NOMO-1 treated with dmso at 0.1 percent for 144 hours (cell line): ENCODE data around the gene GALNT13.

Source experiments
- DNase-seq: peaks from one replicate; lab custom pipeline; 2025; ENCODE audit not compliant: unreplicated experiment; lab: John Stamatoyannopoulos, UW

The GALNT13 gene

DNA sequence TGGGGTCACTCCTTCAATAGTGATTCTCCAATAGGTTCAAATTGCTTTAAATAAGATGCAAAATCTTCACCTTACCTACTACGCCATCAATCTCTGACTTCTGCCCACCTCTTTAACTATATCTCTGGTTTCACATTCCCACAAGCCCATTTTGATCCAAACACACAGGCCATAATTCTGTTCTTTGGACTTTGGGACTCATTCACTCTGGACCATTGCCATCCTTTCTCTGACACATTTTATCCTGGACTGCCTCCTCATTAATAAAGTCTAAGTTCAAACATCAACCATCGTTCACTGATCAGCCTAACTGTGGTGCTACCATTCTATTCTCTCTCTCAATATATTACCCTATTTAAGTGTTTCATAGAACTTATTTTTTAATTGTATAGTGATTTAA lies 332.2 kb downstream of the GALNT13 start:
- DNase-seq: no peak

DNA sequence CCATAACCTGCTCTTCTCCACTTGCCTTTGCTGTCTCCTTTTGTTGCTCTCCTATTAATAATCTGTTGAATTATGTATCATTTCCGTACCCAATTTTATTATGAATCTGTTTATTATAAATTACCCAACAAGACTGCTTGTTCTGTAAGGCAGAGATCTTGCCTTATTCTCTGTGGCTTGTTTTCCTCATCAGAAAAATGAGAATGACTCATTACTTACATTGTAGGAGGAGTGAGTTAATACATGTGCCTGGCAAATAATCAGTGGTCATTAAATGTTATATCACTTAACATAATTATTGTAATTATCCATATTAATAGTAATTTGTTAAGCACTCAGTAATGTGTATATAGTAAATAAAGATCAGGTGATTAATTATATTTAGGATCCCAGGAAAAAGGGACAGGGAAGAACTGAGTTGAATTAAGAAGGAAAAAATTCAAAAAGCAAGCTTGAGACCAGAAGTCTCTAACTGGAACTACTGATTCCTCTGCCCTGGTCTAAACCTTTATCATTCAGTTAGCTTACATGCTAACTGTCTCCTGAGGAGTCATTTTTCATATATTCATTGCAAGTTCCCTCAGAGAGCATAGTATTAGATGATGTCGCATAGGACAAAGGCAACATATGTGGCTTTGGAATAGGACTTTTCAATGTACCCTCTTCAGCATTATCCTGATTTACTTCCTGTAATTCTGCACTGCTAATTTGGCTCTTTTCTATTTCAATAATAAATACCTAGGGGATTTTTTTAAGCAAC lies 335.7 kb downstream of the GALNT13 start:
- no peak for DNase-seq

DNA sequence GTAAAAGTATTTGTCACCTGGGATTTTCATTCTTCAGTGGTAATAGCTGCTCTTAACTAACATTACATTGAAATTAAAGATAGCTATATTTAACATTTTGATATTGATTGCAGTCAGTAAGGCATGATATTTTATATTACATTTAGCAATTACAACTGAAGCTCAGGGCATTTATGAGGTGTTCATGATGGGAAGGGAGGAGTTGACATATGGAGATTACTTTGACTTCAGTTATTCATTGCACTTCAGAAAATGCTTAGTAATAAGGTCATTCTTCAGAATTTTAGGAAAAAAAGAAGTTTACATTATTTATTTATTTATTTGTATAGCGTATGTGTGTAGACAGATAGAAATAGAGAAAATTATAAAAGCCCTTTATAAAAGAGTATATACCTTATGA lies 352.0 kb downstream of the GALNT13 start:
- DNase-seq: no peak

- no peak for DNase-seq
Measured at GRCh38 chr2:154226931-154227330, 355.2 kb downstream of the GALNT13 start.

- no peak for DNase-seq
Measured at GRCh38 chr2:154228566-154229280, 357.0 kb downstream of the GALNT13 start.

- DNase-seq: no peak
Measured at GRCh38 chr2:154229966-154230365, 358.2 kb downstream of the GALNT13 start.

- no peak for DNase-seq
Measured at GRCh38 chr2:154231021-154231420, 359.3 kb downstream of the GALNT13 start.

DNA sequence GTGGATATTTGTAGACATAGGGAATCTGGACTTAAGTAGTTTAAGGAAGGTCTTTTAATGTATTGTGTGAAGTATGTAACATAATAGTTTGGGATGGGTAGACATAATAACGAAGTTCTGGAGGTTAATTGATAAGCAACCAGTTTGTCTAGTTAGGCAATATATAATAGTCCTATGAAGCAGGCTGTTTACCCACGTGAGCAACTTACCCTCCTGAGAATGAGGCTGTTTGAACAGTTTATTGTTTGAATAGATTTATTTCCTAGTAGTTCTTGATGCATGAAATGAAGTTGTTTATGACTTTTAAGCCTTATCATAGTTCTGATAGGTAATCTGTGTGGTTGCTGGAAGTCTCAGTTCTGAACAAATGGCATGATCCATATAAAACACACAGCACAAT lies 361.5 kb downstream of the GALNT13 start:
- DNase-seq: no peak

DNA sequence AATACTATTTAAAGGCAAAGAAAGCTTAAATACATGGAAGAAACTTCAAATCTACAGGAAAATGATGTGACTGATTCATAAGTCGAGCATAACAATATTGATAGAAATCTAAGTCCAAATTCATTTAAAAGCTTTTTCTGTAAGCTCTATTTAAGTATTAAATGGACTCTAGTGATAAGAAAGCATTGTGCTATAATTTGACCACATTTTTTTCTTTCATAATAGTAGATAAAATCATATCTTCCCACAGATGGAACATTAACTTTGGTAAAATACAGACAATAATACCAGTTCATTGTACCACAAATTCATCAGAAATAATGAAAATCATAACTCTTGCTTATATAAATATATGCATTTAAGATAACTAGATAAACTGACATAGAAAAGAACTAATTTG lies 366.5 kb downstream of the GALNT13 start:
- DNase-seq: no peak

GRCh38 chr2:154240316-154240715 lies 368.6 kb downstream of the GALNT13 start:
- DNase-seq: no peak

GRCh38 chr2:154240921-154241379 lies 369.2 kb downstream of the GALNT13 start:
- DNase-seq: no peak

DNA sequence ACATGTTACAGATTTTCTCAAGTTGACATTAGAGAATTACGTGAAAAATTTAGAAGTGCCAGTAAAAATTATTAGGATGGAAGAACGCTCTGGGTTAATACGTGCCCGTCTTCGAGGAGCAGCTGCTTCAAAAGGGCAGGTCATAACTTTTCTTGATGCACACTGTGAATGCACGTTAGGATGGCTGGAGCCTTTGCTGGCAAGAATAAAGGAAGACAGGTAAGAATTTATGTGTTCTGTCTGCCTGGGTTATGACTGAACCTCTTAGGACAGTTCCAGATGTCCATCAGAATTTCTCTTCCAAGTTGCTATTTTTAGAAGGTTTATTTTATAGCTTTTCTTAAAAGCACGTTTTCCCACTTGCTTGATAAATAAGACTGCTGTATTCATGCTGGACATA lies 371.0 kb downstream of the GALNT13 start:
- no peak for DNase-seq

DNA sequence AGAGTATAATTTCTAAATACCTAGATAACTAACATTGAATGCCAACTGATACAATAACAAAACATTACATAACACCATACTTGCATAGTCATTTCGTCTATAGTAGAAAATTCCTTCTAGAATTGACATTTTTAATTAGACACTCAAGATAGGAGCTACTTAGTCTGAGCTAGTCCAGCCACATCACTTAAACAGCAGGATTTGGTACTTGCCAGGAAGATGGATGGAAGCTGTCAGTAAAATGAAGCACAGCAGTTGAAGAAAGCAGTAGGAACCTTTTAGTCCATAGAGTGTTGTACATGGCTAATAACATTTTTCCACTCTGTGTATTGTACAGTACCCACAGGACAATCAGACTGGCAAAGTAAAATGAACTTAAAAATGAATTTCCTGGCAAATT lies 372.0 kb downstream of the GALNT13 start:
- DNase-seq: no peak

- no peak for DNase-seq
Measured at GRCh38 chr2:154244932-154245331, 373.2 kb downstream of the GALNT13 start.

GRCh38 chr2:154247503-154247902 lies 375.8 kb downstream of the GALNT13 start:
- no peak for DNase-seq

DNA sequence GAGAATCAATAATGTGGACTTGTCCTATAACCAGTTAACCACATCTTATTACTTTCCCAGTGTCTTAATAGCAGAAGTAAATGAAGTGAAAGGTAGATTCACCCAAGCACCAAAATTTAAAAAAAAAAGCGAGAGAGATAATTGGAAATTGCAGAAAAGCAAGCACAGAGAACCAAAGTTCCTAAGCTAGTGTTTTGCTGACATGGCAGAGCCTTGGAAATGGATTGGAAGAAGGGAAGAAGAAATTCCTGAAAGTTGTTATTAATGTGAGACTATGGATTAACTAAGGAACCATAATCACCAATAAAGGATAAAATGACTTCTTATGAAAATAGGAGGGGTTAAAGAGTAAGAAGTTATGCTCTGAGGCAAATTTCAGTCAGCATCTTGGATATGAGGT lies 384.4 kb downstream of the GALNT13 start:
- DNase-seq: no peak

DNA sequence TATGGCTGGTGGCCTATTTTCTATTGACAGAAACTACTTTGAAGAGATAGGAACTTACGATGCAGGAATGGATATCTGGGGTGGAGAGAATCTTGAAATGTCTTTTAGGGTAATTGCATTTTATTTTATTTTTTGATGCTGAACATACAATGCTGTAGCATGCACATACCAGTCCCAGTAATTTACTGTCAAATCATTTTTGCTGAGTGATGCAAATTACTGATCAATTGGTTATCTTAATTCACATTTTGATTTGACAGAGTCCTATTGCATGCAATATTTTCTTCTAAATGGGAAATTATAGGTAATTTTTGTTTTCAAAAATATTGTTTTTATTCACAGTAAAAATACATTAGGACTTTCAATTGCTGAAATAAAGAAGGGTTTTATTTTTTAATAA lies 387.3 kb downstream of the GALNT13 start:
- no peak for DNase-seq

DNA sequence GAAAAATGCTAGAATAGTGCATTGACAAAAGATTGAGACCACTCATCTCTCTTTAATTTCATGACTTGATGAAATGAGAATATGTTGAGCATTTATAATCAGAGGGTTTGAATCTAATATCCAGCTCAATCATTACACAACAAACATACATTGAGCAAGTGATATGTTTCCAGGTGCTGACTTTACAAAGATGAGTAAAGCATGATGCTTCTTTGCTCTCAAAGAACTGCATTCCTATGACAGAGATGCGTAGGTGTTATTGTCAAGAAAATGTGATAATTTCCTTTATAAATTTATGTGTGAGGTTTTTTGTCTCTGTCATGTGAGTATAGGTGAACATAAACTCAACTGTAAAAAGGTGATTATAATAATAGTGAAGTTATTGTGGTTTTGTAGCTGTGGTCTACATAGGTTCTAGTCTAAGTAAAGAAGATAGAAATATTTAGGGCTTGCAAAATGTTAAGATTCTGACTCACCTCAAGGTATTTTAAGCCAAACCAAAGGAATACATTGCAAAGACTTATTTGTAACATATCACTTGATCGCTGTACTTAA lies 389.8 kb downstream of the GALNT13 start:
- DNase-seq: no peak

DNA sequence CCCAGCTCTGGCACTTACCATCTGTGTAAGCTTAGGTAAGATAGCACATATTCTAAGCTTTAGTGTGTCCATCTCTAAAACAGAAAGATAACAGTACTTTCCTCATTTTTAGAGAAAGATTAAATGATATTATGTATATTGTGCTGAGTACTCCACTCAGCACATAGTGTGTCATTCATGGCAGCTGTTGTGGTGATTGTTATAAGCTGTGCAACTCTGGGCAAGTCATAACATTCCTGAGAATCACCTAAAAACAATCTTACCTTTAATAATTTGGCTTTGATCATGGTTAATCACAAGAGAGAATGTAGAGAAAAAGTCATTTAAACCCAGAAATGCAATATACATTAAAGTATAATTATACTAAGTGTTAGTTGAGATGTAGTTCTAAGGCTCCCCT lies 391.5 kb downstream of the GALNT13 start:
- DNase-seq: no peak

- DNase-seq: no peak
Measured at GRCh38 chr2:154264024-154264423, 392.3 kb downstream of the GALNT13 start.

DNA sequence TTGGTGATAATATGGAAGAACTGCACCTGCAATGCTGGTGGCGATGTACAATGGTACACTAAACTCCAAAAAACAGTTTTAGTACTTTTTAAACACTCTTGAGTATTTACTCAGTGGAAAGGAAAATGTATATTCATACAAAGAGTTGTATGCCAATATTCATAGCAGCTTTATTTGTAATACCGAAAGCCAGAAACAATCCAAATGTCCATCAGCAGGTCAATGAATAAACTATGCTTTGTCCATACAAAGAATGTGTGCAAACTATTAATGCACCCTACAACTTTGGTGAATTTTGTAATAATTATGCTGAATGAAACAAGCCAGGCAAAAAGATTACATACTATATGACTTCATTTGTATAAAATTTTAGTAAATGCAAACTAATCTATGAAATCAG lies 396.3 kb downstream of the GALNT13 start:
- no peak for DNase-seq

DNA sequence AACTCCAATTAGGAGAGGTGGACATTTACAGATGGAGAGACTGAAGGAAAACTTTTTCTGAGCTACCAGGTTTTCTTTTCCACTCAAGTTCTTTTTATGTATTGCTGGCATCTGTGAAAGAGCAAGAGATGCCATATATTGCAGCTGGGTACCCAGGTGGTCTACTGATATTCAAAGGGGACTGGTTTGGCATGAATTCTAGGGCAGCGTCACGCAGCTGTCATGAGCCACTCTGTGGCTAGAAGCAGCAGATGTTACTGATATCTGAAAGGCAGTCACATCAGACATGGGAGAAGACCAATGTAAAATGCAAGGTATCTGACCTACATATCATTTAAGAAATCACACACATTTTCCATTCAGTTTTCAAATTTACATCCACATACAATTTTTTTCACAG lies 408.8 kb downstream of the GALNT13 start:
- no peak for DNase-seq
